HepG2 (cell line): ENCODE data around the gene SPTB. TPM values are rescaled to one million over a fixed set of nuclear protein-coding genes. Genes with fewer than 3 reads are reported as not detected.

Experiments used
- ATAC-seq: fragments of 200-7000 bp; cut with Tn5 transposase; 3 replicates; pipeline ENCODE4 v1.9.1; 2020; ENCODE audit warnings: mild to moderate bottlenecking, moderate library complexity
- BruUV-seq: library from RNA; stranded (reverse); fragments of 400-500 nt; replicated peaks from 2 replicates; lab custom pipeline; 2021; lab: Mats Ljungman, UMichigan
- CTCF ChIA-PET: fragments of 300-600 bp; formaldehyde crosslinking; extraction: SDS; loops from one replicate; lab custom pipeline; 2021; ENCODE audit warnings: low total read pairs, inconsistent platforms, low intra/inter-chr PET ratio; lab: Yijun Ruan, JAX
- POLR2A ChIA-PET: fragments of 350-600 bp; sonication (Branson Sonifier 250); formaldehyde crosslinking; loops from one replicate; lab custom pipeline; 2020; ENCODE audit warnings: antibody characterized with exemption, inconsistent platforms; lab: Yijun Ruan, JAX
- DNase-seq: peaks from one replicate; pipeline ENCODE4 v3.0.0-alpha.2; 2015; ENCODE audit warnings: low spot score
- FAIRE-seq: peaks from 3 replicates; lab custom pipeline; 2011; peaks lifted over from hg19 to GRCh38; lab: Jason Lieb, UNC
- H2AFZ ChIP-seq: one replicate; pipeline ENCODE4 v1.6.1; 2011; ENCODE audit warnings: low read length, inconsistent platforms
- H3K27ac ChIP-seq: fragments of 300-600 bp; 3 replicates; pipeline ENCODE4 v1.8.0; 2011; ENCODE audit warnings: mixed run types, mild to moderate bottlenecking, mixed read lengths, low read length, inconsistent platforms; ENCODE audit not compliant: insufficient read depth; ENCODE audit errors: extremely low read length
- H3K27me3 ChIP-seq, 2 experiments: fragments of 200-600 bp in 1 of 2; 2 replicates in 1 of 2; 3 replicates in 1 of 2; pipeline versions ENCODE4 v1.6.0 to v1.8.0; 2011; ENCODE audit warnings: low read length in 2 of 2, mild to moderate bottlenecking in 2 of 2, moderate library complexity in 2 of 2, inconsistent platforms in 1 of 2; ENCODE audit not compliant: insufficient read depth in 2 of 2, control insufficient read depth in 1 of 2
- H3K36me3 ChIP-seq, 2 experiments: fragments of 200-600 bp in 1 of 2; replicated peaks in 1 of 2; 2 replicates in 1 of 2; 3 replicates in 1 of 2; pipeline versions ENCODE4 v1.5.1 to v1.8.0; 2011; ENCODE audit warnings: low read length in 2 of 2, inconsistent platforms in 1 of 2; ENCODE audit not compliant: insufficient read depth in 2 of 2, control insufficient read depth in 1 of 2
- H3K4me1 ChIP-seq: 2 replicates; pipeline ENCODE4 v1.5.1; 2012; ENCODE audit warnings: low read length, inconsistent platforms; ENCODE audit not compliant: insufficient read depth
- H3K4me2 ChIP-seq: 2 replicates; pipeline ENCODE4 v1.6.0; 2011; ENCODE audit warnings: low read depth, low read length, inconsistent platforms
- H3K4me3 ChIP-seq, 3 experiments: fragments of 200-600 bp in 1 of 3; sonication (generic), shearing (Covaris generic) in 1 of 3; replicated peaks in 1 of 3; 2 replicates each; pipeline ENCODE4 v1.5.1; 2011 to 2016; ENCODE audit warnings: low read length in 3 of 3, inconsistent platforms in 2 of 3, low read depth in 2 of 3, mild to moderate bottlenecking in 2 of 3, control low read depth in 1 of 3, mixed read lengths in 1 of 3; ENCODE audit not compliant: insufficient read depth in 1 of 3
- H3K79me2 ChIP-seq: one replicate; pipeline ENCODE4 v1.6.1; 2011; ENCODE audit warnings: low read length, inconsistent platforms; ENCODE audit not compliant: insufficient read depth
- H3K9ac ChIP-seq: 2 replicates; pipeline ENCODE4 v1.6.0; 2011; ENCODE audit warnings: mild to moderate bottlenecking, low read depth, low read length, inconsistent platforms; ENCODE audit not compliant: insufficient read depth
- H3K9me3 ChIP-seq: 2 replicates; pipeline ENCODE4 v1.5.1; 2012; ENCODE audit warnings: mild to moderate bottlenecking, low read length
- H4K20me1 ChIP-seq: 2 replicates; pipeline ENCODE4 v1.6.0; 2011; ENCODE audit warnings: inconsistent platforms, mild to moderate bottlenecking, low read length, moderate library complexity; ENCODE audit not compliant: insufficient read depth
- ELF3 ChIP-seq: IDR thresholded peaks from 2 replicates; pipeline ENCODE4 v1.6.1; 2016; ENCODE audit warnings: missing genetic modification reagents, missing compliant biosample characterization
- FOXO4 ChIP-seq: sonication (generic); formaldehyde crosslinking; conservative IDR thresholded peaks from 2 replicates; pipeline ENCODE4 v1.8.1; 2023; ENCODE audit warnings: missing genetic modification reagents
- KDM4B ChIP-seq: sonication (generic); formaldehyde crosslinking; IDR thresholded peaks from 2 replicates; pipeline ENCODE4 v1.4.0; 2020; ENCODE audit warnings: missing genetic modification reagents
- MNT ChIP-seq: fragments of 450-650 bp; IDR thresholded peaks from 2 replicates; pipeline ENCODE4 v1.6.1; 2016
- POLR2G ChIP-seq: fragments of 200-400 bp; formaldehyde crosslinking; IDR thresholded peaks from 2 replicates; pipeline ENCODE4 v1.6.1; 2018; ENCODE audit warnings: mild to moderate bottlenecking, low read depth, low read length, moderate library complexity
- RFXAP ChIP-seq: sonication (generic); formaldehyde crosslinking; IDR thresholded peaks from 2 replicates; pipeline ENCODE4 v1.4.0; 2020; ENCODE audit warnings: missing genetic modification reagents, borderline replicate concordance
- SP4 ChIP-seq: sonication (generic); formaldehyde crosslinking; IDR thresholded peaks from 2 replicates; pipeline ENCODE4 v1.8.1; 2023; ENCODE audit warnings: mild to moderate bottlenecking, missing genetic modification reagents
- ZHX1 ChIP-seq: sonication (generic); formaldehyde crosslinking; IDR thresholded peaks from 2 replicates; pipeline ENCODE4 v1.8.1; 2022; ENCODE audit warnings: low read depth, mild to moderate bottlenecking, missing genetic modification reagents
- ZMYM3 ChIP-seq: sonication (generic); formaldehyde crosslinking; IDR thresholded peaks from 2 replicates; pipeline ENCODE4 v1.5.1; 2020; ENCODE audit warnings: mild to moderate bottlenecking, missing genetic modification reagents
- ZNF510 ChIP-seq: sonication (generic); formaldehyde crosslinking; IDR thresholded peaks from 2 replicates; pipeline ENCODE4 v1.4.0; 2020; ENCODE audit warnings: low read depth, mild to moderate bottlenecking, missing genetic modification reagents
- ZNF605 ChIP-seq: sonication (generic); formaldehyde crosslinking; IDR thresholded peaks from 2 replicates; pipeline ENCODE4 v1.8.0; 2022; ENCODE audit warnings: mild to moderate bottlenecking, missing genetic modification reagents
- WGBS: methylation state at CpG from one replicate; pipeline ENCODE4 v1.1.6; 2017; ENCODE audit warnings: low lambda C conversion rate; 5-methylcytosine and 5-hydroxymethylcytosine counted together
- in situ Hi-C: cut with HindIII; loops from 2 replicates; pipeline ENCODE4 v1.10.0; 2017; ENCODE audit warnings: low pct_unique_long_range_greater_than_20kb; ENCODE audit not compliant: extremely low pct_ligation_motif_present
- intact Hi-C: fragments of 100-400 bp; cut with micrococcal nuclease; formaldehyde crosslinking; loops from one replicate; pipeline ENCODE4 v1.10.0; 2022; ENCODE audit not compliant: unreplicated experiment
- polyA plus RNA-seq, 8 experiments: library from polyadenylated mRNA; depleted of rRNA in 3 of 8; stranded (reverse) in 7 of 8; unstranded in 1 of 8; fragments of >200 nt; fragmentation: Illumina TruSeq in 4 of 8; extraction: Trizol in 4 of 8; gene quantifications; 2 replicates each; pipeline versions ENCODE4 v1.2.1 to v1.2.3, GENCODE V29; 2011 to 2016; ENCODE audit warnings: low read depth in 4 of 8, missing spikeins in 1 of 8, mixed read lengths in 1 of 8; ENCODE audit not compliant: insufficient read depth in 1 of 8
- total RNA-seq, 5 experiments: library from RNA; depleted of rRNA; stranded (reverse); fragments of >200 nt; fragmentation: Illumina TruSeq; extraction: Trizol; gene quantifications; 2 replicates each; pipeline ENCODE4 v1.2.3, GENCODE V29; 2016; ENCODE audit warnings: low read depth in 1 of 5

Gene SPTB
- total and polyA plus RNA-seq, 2 of the 13 experiments (the other 11 are each of a cell fraction or from before 2014, with no cell fraction given): 0.01 to 0.02 TPM

GRCh38 chr14:64834965-64835364, 44.7 kb downstream of the SPTB start:
- H3K27ac ChIP-seq: no peak overlapping the region
- BruUV-seq: no TSS peak
- peaks cover 5% of the 10 kb centered on the region; the same call in 1 of the 2 replicates for H3K4me1 ChIP-seq
- CTCF ChIA-PET: no interaction called here
- in situ Hi-C loops (no loop called here), intact Hi-C loops (no loop called here)
- no peaks in the 10 kb centered on the region for H3K9me3 ChIP-seq
- no peak overlapping the region for H2AFZ ChIP-seq
- FAIRE-seq (no peak), DNase-seq (no peak), ATAC-seq (no peak)
- 19% methylated on average over 2 of the region's 3 CpGs for WGBS
- H3K36me3 ChIP-seq: no peaks in the 10 kb centered on the region
- no peak overlapping the region for H3K4me3 ChIP-seq
- H3K4me2 ChIP-seq: no peak overlapping the region
- H3K27me3 ChIP-seq: peaks cover 1 to 11% of the 10 kb centered on the region in 2 experiments; a peak in 3 of 5 replicates
- TF ChIP-seq POLR2G: no peak
- TF ChIP-seq ELF3 (CRISPR knock-in tag): no peak
- no peak for TF ChIP-seq ZNF510
- TF ChIP-seq FOXO4 (CRISPR knock-in tag): no peak
- TF ChIP-seq ZNF605: no peak
- no peak overlapping the region for H3K9ac ChIP-seq
- no peaks in the 10 kb centered on the region for H4K20me1 ChIP-seq
- POLR2A ChIA-PET: no interaction called here
- no peaks in the 10 kb centered on the region for H3K79me2 ChIP-seq

GRCh38 chr14:64831419-64831818, 48.3 kb downstream of the SPTB start:
- no peak overlapping the region for H3K27ac ChIP-seq
- POLR2A ChIA-PET: no interaction called here
- ATAC-seq: no peak
- H3K9ac ChIP-seq: no peak overlapping the region
- peak; percentile 90 for TF ChIP-seq MNT
- TF ChIP-seq ZHX1: no peak
- TF ChIP-seq SP4: no peak
- TF ChIP-seq KDM4B (CRISPR knock-in tag): no peak
- TF ChIP-seq RFXAP (CRISPR knock-in tag): no peak
- no peak for TF ChIP-seq ZMYM3 (CRISPR knock-in tag)
- TF ChIP-seq, all 625 proteins: peak for 1
- CTCF ChIA-PET: no interaction called here
- no peak for DNase-seq
- in situ Hi-C loops (no loop called here), intact Hi-C loops (no loop called here)
- Histone ChIP-seq H3K4me1 (peaks cover 5% of the 10 kb centered on the region; the same call in 1 of the 2 replicates), H3K36me3 (no peaks in the 10 kb centered on the region), H2AFZ (no peak overlapping the region), H4K20me1 (no peaks in the 10 kb centered on the region), H3K27me3 (peaks cover 6 to 16% of the 10 kb centered on the region in 2 experiments; a peak in 3 of 5 replicates), H3K9me3 (no peaks in the 10 kb centered on the region), H3K4me3 (no peak overlapping the region), H3K79me2 (no peaks in the 10 kb centered on the region), H3K4me2 (no peak overlapping the region)
- 50% methylated on average over 5 of the region's 5 CpGs for WGBS
- no peak for FAIRE-seq
- no TSS peak for BruUV-seq
